Smooth muscle cell (in vitro differentiated cells): Measurements from ENCODE around the gene HNRNPA1. TPM values are rescaled to one million over a fixed set of nuclear protein-coding genes. Genes with fewer than 3 reads are reported as not detected.

Experiments
- DNase-seq: peaks from one replicate; lab custom pipeline; 2025; ENCODE audit not compliant: unreplicated experiment; lab: John Stamatoyannopoulos, UW
- H2AFZ ChIP-seq: fragments of 200-600 bp; sonication (generic); 2 replicates; pipeline ENCODE4 v1.6.0; 2016; ENCODE audit warnings: antibody characterized with exemption, low read depth, mild to moderate bottlenecking
- H3F3A ChIP-seq: fragments of 200-600 bp; sonication (generic); 2 replicates; pipeline ENCODE4 v1.6.0; 2017; ENCODE audit warnings: antibody characterized with exemption, low read depth
- H3K27ac ChIP-seq: fragments of 200-600 bp; sonication (generic); 2 replicates; pipeline ENCODE4 v1.5.1; 2016; ENCODE audit warnings: low read depth, mild to moderate bottlenecking
- H3K27me3 ChIP-seq: fragments of 200-600 bp; sonication (generic); 2 replicates; pipeline ENCODE4 v1.6.1; 2016; ENCODE audit warnings: low read depth, mild to moderate bottlenecking
- H3K36me3 ChIP-seq: fragments of 200-600 bp; sonication (generic); 2 replicates; pipeline ENCODE4 v1.5.1; 2016; ENCODE audit warnings: low read depth
- H3K4me1 ChIP-seq: fragments of 200-600 bp; sonication (generic); 2 replicates; pipeline ENCODE4 v1.5.1; 2016; ENCODE audit warnings: low read depth
- H3K4me2 ChIP-seq: fragments of 200-600 bp; sonication (generic); 2 replicates; pipeline ENCODE4 v1.6.0; 2016; ENCODE audit warnings: mild to moderate bottlenecking
- H3K4me3 ChIP-seq: fragments of 200-600 bp; sonication (generic); 2 replicates; pipeline ENCODE4 v1.5.1; 2016; ENCODE audit warnings: mild to moderate bottlenecking
- H3K79me2 ChIP-seq: fragments of 200-600 bp; sonication (generic); 2 replicates; pipeline ENCODE4 v1.6.0; 2016; ENCODE audit warnings: low read depth, mild to moderate bottlenecking
- H3K9ac ChIP-seq: fragments of 200-600 bp; sonication (generic); 2 replicates; pipeline ENCODE4 v1.6.0; 2016; ENCODE audit warnings: low read depth
- H3K9me3 ChIP-seq: fragments of 200-600 bp; sonication (generic); replicated peaks from 2 replicates; pipeline ENCODE4 v1.5.1; 2016; ENCODE audit warnings: low read depth
- H4K20me1 ChIP-seq: fragments of 200-600 bp; sonication (generic); 2 replicates; pipeline ENCODE4 v1.6.0; 2016; ENCODE audit warnings: low read depth
- WGBS: methylation state at CpG from one replicate; pipeline ENCODE4 v1.1.7; 2016; ENCODE audit warnings: low lambda C conversion rate; 5-methylcytosine and 5-hydroxymethylcytosine counted together
- polyA plus RNA-seq: library from polyadenylated mRNA; unstranded; fragments of >200 nt; fragmentation: Nextera tagmentation; extraction: Ambion mirVana; gene quantifications from 2 replicates; pipeline ENCODE4 v1.2.1, GENCODE V29; 2016
- total RNA-seq: library from RNA; depleted of rRNA; stranded (reverse); fragments of >200 nt; gene quantifications from 2 replicates; pipeline ENCODE4 v1.2.3, GENCODE V29; 2014
- TF ChIP-seq, protein P1 (sequence below): fragments of 200-600 bp; sonication (generic); IDR thresholded peaks from 2 replicates; pipeline ENCODE4 v1.5.1; 2017; ENCODE audit warnings: borderline replicate concordance, mild to moderate bottlenecking, antibody characterized with exemption; ENCODE audit not compliant: insufficient read depth, poor library complexity, severe bottlenecking

Gene HNRNPA1
- total and polyA plus RNA-seq, 2 experiments from 2014 or later: 378 to 440 TPM

DNA sequence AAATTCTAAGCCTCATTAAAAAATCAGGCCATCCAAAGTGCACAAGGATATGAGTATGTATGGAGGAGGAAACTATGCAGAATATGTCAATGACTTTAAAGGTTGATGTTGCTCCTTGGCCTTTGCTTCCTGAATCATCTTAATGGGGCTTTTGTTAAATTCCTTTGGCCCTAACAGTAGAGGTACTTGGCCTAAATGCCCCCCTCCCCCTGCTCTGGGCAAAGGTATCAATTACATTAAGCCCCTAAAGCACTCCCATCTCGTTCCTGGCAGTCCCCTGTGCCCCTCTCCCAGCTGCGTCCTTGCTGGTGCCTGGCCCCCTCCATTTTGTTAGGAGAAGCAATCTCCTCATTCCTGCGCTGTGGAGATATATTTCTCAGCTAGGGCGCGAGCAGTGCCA lies 49.2 kb downstream of the HNRNPA1 start:
- Histone ChIP-seq H3K4me3 (no peak overlapping the region), H2AFZ (no peak overlapping the region), H3K27ac (no peak overlapping the region), H3K36me3 (no peaks in the 10 kb centered on the region), H3K27me3 (no peaks in the 10 kb centered on the region), H3K4me2 (peak overlapping the region; percentile 30), H3F3A (no peaks in the 10 kb centered on the region), H3K9me3 (no peaks in the 10 kb centered on the region), H3K4me1 (peaks cover 14% of the 10 kb centered on the region), H4K20me1 (peaks cover 51% of the 10 kb centered on the region), H3K9ac (no peak overlapping the region), H3K79me2 (peaks cover 90% of the 10 kb centered on the region)
- TF ChIP-seq, protein P1, sequence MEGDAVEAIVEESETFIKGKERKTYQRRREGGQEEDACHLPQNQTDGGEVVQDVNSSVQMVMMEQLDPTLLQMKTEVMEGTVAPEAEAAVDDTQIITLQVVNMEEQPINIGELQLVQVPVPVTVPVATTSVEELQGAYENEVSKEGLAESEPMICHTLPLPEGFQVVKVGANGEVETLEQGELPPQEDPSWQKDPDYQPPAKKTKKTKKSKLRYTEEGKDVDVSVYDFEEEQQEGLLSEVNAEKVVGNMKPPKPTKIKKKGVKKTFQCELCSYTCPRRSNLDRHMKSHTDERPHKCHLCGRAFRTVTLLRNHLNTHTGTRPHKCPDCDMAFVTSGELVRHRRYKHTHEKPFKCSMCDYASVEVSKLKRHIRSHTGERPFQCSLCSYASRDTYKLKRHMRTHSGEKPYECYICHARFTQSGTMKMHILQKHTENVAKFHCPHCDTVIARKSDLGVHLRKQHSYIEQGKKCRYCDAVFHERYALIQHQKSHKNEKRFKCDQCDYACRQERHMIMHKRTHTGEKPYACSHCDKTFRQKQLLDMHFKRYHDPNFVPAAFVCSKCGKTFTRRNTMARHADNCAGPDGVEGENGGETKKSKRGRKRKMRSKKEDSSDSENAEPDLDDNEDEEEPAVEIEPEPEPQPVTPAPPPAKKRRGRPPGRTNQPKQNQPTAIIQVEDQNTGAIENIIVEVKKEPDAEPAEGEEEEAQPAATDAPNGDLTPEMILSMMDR: no peak
- 71% methylated on average over 5 of the region's 5 CpGs for WGBS
- no peak for DNase-seq

DNA sequence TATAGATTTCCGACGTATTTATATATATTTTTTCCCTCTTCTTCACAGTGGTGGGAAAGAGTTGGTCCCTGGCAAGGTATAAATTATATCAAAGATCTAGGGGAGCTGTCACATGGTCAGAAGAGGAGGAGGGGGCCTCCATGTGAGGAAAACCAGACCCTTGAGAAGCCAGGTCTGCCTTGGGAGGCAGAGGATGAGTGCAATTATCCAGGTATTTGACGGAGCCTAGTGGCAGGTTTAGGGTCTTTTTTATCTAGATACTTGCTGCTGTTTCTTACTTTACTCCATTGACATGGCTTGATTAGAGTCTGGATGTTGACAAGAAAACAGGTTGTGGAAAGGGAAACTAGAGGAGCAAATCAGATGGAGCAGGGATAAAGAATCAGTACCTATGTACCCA lies 49.9 kb downstream of the HNRNPA1 start:
- Histone ChIP-seq H3K36me3 (no peaks in the 10 kb centered on the region), H3K27ac (no peak overlapping the region), H3F3A (no peaks in the 10 kb centered on the region), H3K27me3 (no peaks in the 10 kb centered on the region), H3K9ac (no peak overlapping the region), H4K20me1 (peaks cover 58% of the 10 kb centered on the region), H3K4me3 (no peak overlapping the region), H3K4me2 (no peak overlapping the region), H3K4me1 (peaks cover 14% of the 10 kb centered on the region), H3K79me2 (peaks cover 93% of the 10 kb centered on the region), H3K9me3 (no peaks in the 10 kb centered on the region), H2AFZ (no peak overlapping the region)
- no peak for DNase-seq
- 74% methylated on average over 3 of the region's 3 CpGs for WGBS
- TF ChIP-seq, protein P1: no peak

DNA sequence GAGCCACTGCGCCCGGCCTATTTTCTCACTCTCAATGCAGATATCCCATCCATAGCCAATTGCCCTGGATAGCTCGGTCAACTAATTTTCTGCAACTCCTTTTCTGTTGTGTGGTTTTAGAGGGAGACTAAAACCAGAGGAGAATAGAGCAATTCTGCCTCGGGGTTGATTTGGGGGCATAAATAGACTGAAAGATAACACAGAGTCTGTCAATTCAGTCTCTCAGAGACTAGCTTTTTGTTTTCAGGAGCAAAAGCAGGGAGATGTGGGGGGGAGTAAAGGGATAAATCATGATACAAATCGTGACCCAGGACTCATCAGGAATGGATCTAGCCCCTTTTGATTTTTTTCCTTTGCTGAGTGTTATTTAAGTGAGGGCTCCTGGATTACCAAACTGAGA lies 50.9 kb downstream of the HNRNPA1 start:
- H3K4me3 ChIP-seq: no peak overlapping the region
- TF ChIP-seq, protein P1: no peak
- no peaks in the 10 kb centered on the region for H3K27me3 ChIP-seq
- H3K9ac ChIP-seq: no peak overlapping the region
- H3K4me1 ChIP-seq: peaks cover 6% of the 10 kb centered on the region
- H4K20me1 ChIP-seq: peaks cover 68% of the 10 kb centered on the region
- no peak overlapping the region for H2AFZ ChIP-seq
- H3F3A ChIP-seq: no peaks in the 10 kb centered on the region
- no peak for DNase-seq
- H3K9me3 ChIP-seq: no peaks in the 10 kb centered on the region
- H3K36me3 ChIP-seq: no peaks in the 10 kb centered on the region
- 70% methylated on average over 5 of the region's 5 CpGs for WGBS
- H3K27ac ChIP-seq: no peak overlapping the region
- H3K4me2 ChIP-seq: no peak overlapping the region
- H3K79me2 ChIP-seq: peaks cover 90% of the 10 kb centered on the region

DNA sequence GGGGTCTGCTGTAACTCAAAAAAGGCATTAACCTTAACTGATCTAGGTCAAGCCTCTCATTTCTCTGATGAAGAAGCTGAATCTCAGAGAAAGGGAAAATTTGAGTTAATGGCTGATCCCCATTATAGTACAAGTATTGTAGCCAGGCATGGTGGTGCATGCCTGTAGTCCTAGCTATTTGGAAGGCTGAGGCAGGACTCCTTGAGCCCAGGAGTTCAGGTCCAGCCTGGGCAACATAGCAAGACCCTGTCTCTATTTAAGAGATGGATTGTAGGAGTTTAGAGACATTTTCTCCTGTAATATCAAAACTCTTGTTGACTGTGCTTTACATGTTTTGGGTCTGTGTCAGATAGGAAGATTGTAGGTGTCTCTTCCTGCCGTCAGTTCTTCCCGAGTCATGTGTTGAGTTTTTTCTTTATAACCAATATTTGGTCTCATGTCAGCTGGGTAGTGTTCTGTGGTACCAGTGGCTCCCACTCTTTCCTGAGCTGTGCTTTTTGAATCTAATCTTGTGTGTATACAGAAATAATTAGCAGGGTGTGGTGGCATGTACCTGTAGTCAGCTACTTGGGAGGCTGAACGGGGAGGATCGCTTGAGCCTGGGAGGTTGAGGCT lies 53.0 kb downstream of the HNRNPA1 start:
- H3K27me3 ChIP-seq: no peaks in the 10 kb centered on the region
- H3K36me3 ChIP-seq: no peaks in the 10 kb centered on the region
- peaks cover 89% of the 10 kb centered on the region for H4K20me1 ChIP-seq
- no peak overlapping the region for H3K4me2 ChIP-seq
- WGBS: 96% methylated on average over 4 of the region's 4 CpGs
- peaks cover 9% of the 10 kb centered on the region for H3F3A ChIP-seq
- DNase-seq: no peak
- H3K27ac ChIP-seq: no peak overlapping the region
- H2AFZ ChIP-seq: no peak overlapping the region
- peaks cover 78% of the 10 kb centered on the region for H3K79me2 ChIP-seq
- no peak overlapping the region for H3K9ac ChIP-seq
- H3K4me3 ChIP-seq: no peak overlapping the region
- H3K4me1 ChIP-seq: peaks cover 22% of the 10 kb centered on the region
- no peaks in the 10 kb centered on the region for H3K9me3 ChIP-seq
- TF ChIP-seq, protein P1: no peak
